Keratinocyte (primary cell): ENCODE results near the gene BTBD8. TPM values are rescaled to one million over a fixed set of nuclear protein-coding genes. Genes with fewer than 3 reads are reported as not detected.

Experiments used
- DNase-seq: peaks from one replicate; pipeline ENCODE4 v3.0.0-alpha.2; 2011; ENCODE audit warnings: low read depth, missing footprints, low spot score
- FAIRE-seq: peaks from 2 replicates; lab custom pipeline; 2011; peaks lifted over from hg19 to GRCh38; lab: Jason Lieb, UNC
- H2AFZ ChIP-seq: 2 replicates; pipeline ENCODE4 v1.6.0; 2012; ENCODE audit warnings: low read length, control low read depth, inconsistent platforms; ENCODE audit not compliant: control insufficient read depth
- H3K27ac ChIP-seq: 2 replicates; pipeline ENCODE4 v1.5.1; 2011; ENCODE audit warnings: low read length; ENCODE audit not compliant: control insufficient read depth, insufficient read depth
- H3K27me3 ChIP-seq: 3 replicates; pipeline ENCODE4 v1.6.0; 2011; ENCODE audit warnings: low read length; ENCODE audit not compliant: control insufficient read depth, insufficient read depth; ENCODE audit errors: extremely low read depth
- H3K36me3 ChIP-seq, 2 experiments: 2 replicates in 1 of 2; 3 replicates in 1 of 2; pipeline ENCODE4 v1.5.1; 2011; ENCODE audit warnings: low read length in 2 of 2, mild to moderate bottlenecking in 1 of 2; ENCODE audit not compliant: control insufficient read depth in 2 of 2, insufficient read depth in 2 of 2; ENCODE audit errors: extremely low read depth in 1 of 2
- H3K4me1 ChIP-seq: 3 replicates; pipeline ENCODE4 v1.5.1; 2011; ENCODE audit warnings: low read length; ENCODE audit not compliant: control insufficient read depth, insufficient read depth; ENCODE audit errors: extremely low read depth
- H3K4me2 ChIP-seq: 3 replicates; pipeline ENCODE4 v1.6.0; 2011; ENCODE audit warnings: low read depth, low read length; ENCODE audit not compliant: control insufficient read depth, insufficient read depth; ENCODE audit errors: extremely low read depth
- H3K4me3 ChIP-seq, 3 experiments: fragments of 200-600 bp in 1 of 3; sonication (generic) in 1 of 3; 2 replicates in 2 of 3; 3 replicates in 1 of 3; pipeline ENCODE4 v1.5.1; 2011 to 2016; ENCODE audit warnings: low read length in 3 of 3, mild to moderate bottlenecking in 3 of 3, control low read depth in 2 of 3, inconsistent platforms in 1 of 3, low read depth in 1 of 3, mixed read lengths in 1 of 3, mixed run types in 1 of 3, moderate library complexity in 1 of 3; ENCODE audit not compliant: control insufficient read depth in 2 of 3, insufficient read depth in 2 of 3; ENCODE audit errors: extremely low read depth in 1 of 3
- H3K79me2 ChIP-seq: 2 replicates; pipeline ENCODE4 v1.6.0; 2012; ENCODE audit warnings: low read length; ENCODE audit not compliant: control insufficient read depth, insufficient read depth
- H3K9ac ChIP-seq: 3 replicates; pipeline ENCODE4 v1.6.0; 2011; ENCODE audit warnings: low read length; ENCODE audit not compliant: control insufficient read depth, insufficient read depth; ENCODE audit errors: extremely low read depth
- H3K9me1 ChIP-seq: 3 replicates; pipeline ENCODE4 v1.6.0; 2011; ENCODE audit warnings: low read length; ENCODE audit not compliant: control insufficient read depth, insufficient read depth; ENCODE audit errors: extremely low read depth
- H3K9me3 ChIP-seq: 2 replicates; pipeline ENCODE4 v1.5.1; 2012; ENCODE audit warnings: low read depth, low read length; ENCODE audit not compliant: control insufficient read depth
- H4K20me1 ChIP-seq: 3 replicates; pipeline ENCODE4 v1.6.0; 2011; ENCODE audit warnings: low read length; ENCODE audit not compliant: control insufficient read depth, insufficient read depth; ENCODE audit errors: extremely low read depth
- EZH2 ChIP-seq: IDR thresholded peaks from one replicate; pipeline ENCODE4 v1.6.1; 2012; ENCODE audit warnings: inconsistent platforms, mild to moderate bottlenecking, low read length, moderate library complexity
- dilution Hi-C: fragments of 300-500 bp; cut with MboI; formaldehyde crosslinking; loops from one replicate; pipeline ENCODE4 v1.7.0; 2020; ENCODE audit warnings: low sequenced_read_pairs; ENCODE audit not compliant: extremely low pct_ligation_motif_present
- polyA plus RNA-seq, 5 experiments: library from polyadenylated mRNA; depleted of rRNA in 3 of 5; stranded (reverse) in 3 of 5; stranded (forward) in 1 of 5; unstranded in 1 of 5; fragments of >200 nt; gene quantifications; 1 replicate in 1 of 5; 2 replicates in 3 of 5; 3 replicates in 1 of 5; pipeline versions ENCODE4 v1.2.1 to v1.2.3, GENCODE V29; 2011 to 2012; ENCODE audit warnings: missing spikeins in 2 of 5, low read depth in 1 of 5, low replicate concordance in 1 of 5
- TF ChIP-seq, protein P1 (sequence below), 3 experiments: IDR thresholded peaks in 1 of 3; conservative IDR thresholded peaks in 1 of 3; optimal IDR thresholded peaks in 1 of 3; 2 replicates in 2 of 3; 3 replicates in 1 of 3; pipeline versions ENCODE3 to v1.5.1; 2011; ENCODE audit warnings: low read length in 3 of 3, mild to moderate bottlenecking in 3 of 3, moderate library complexity in 2 of 3, control low read depth in 1 of 3, inconsistent platforms in 1 of 3; ENCODE audit not compliant: insufficient read depth in 2 of 3; ENCODE audit errors: extremely low read depth in 1 of 3

Gene BTBD8
- polyA plus RNA-seq, 1 donor (not counting 4 experiments of a cell fraction or from before 2014, with no cell fraction given) = 1.4 TPM

DNA sequence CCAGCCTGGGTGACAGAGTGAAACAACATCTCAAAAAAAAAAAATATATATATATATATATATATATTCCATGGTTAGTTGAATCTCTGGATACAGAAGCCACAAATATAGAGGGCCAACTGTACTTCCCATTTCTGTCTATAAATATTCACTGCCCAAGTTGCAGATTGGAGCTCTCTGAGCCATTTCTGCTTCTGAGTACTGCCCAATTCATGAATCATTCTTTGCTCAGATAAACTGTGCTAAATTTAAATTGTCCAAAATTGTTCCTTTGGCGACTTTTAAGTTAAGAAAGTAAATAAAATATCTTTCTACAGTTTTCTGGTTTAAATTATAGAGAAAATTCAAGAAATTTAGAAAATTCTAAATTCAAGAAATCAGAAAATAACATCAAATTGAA, 114.4 kb downstream of the BTBD8 start:
- FAIRE-seq = no peak
- H4K20me1 ChIP-seq = no peaks in the 10 kb centered on the region
- no peaks in the 10 kb centered on the region for H3K4me1 ChIP-seq
- no peaks in the 10 kb centered on the region for H3K9me1 ChIP-seq
- H3K4me3 ChIP-seq = no peak overlapping the region
- no peak for DNase-seq
- dilution Hi-C loops = no loop called here
- H3K9ac ChIP-seq = no peak overlapping the region
- no peaks in the 10 kb centered on the region for H3K79me2 ChIP-seq
- no peak overlapping the region for H3K4me2 ChIP-seq
- no peaks in the 10 kb centered on the region for H3K27me3 ChIP-seq
- no peaks in the 10 kb centered on the region for H3K9me3 ChIP-seq
- H3K36me3 ChIP-seq = no peaks in the 10 kb centered on the region
- no peak for TF ChIP-seq EZH2
- TF ChIP-seq, protein P1, sequence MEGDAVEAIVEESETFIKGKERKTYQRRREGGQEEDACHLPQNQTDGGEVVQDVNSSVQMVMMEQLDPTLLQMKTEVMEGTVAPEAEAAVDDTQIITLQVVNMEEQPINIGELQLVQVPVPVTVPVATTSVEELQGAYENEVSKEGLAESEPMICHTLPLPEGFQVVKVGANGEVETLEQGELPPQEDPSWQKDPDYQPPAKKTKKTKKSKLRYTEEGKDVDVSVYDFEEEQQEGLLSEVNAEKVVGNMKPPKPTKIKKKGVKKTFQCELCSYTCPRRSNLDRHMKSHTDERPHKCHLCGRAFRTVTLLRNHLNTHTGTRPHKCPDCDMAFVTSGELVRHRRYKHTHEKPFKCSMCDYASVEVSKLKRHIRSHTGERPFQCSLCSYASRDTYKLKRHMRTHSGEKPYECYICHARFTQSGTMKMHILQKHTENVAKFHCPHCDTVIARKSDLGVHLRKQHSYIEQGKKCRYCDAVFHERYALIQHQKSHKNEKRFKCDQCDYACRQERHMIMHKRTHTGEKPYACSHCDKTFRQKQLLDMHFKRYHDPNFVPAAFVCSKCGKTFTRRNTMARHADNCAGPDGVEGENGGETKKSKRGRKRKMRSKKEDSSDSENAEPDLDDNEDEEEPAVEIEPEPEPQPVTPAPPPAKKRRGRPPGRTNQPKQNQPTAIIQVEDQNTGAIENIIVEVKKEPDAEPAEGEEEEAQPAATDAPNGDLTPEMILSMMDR (optimal IDR thresholded peaks at IDR 0.05 in 1 of 3, IDR thresholded peaks at IDR 0.05 in 1 of 3, conservative IDR thresholded peaks at IDR 0.05 in 1 of 3; ENCODE audit: extremely low read depth in 1 of 3, insufficient read depth in 2 of 3, low read length in 3 of 3) = no peak
- H3K27ac ChIP-seq = no peak overlapping the region
- H2AFZ ChIP-seq = no peak overlapping the region

- no peak overlapping the region for H3K9ac ChIP-seq
- no peaks in the 10 kb centered on the region for H4K20me1 ChIP-seq
- TF ChIP-seq, protein P1 (optimal IDR thresholded peaks at IDR 0.05 in 1 of 3, IDR thresholded peaks at IDR 0.05 in 1 of 3, conservative IDR thresholded peaks at IDR 0.05 in 1 of 3; ENCODE audit: extremely low read depth in 1 of 3, insufficient read depth in 2 of 3, low read length in 3 of 3) = no peak
- no peak for TF ChIP-seq EZH2
- dilution Hi-C loops = no loop called here
- H3K9me1 ChIP-seq = no peaks in the 10 kb centered on the region
- H3K27ac ChIP-seq = no peak overlapping the region
- H3K4me2 ChIP-seq = no peak overlapping the region
- no peaks in the 10 kb centered on the region for H3K36me3 ChIP-seq
- H2AFZ ChIP-seq = no peak overlapping the region
- H3K9me3 ChIP-seq = no peaks in the 10 kb centered on the region
- H3K4me3 ChIP-seq = no peak overlapping the region
- no peaks in the 10 kb centered on the region for H3K4me1 ChIP-seq
- DNase-seq (no peak), FAIRE-seq (no peak)
- no peaks in the 10 kb centered on the region for H3K27me3 ChIP-seq
- H3K79me2 ChIP-seq = no peaks in the 10 kb centered on the region
Observed at GRCh38 chr1:92201973-92202372, 121.8 kb downstream of the BTBD8 start.
